Measurements from ENCODE around the gene MYO1F. TPM values are rescaled to one million over a fixed set of nuclear protein-coding genes. Genes with fewer than 3 reads are reported as not detected.

MYO1F gene
- total and polyA plus RNA-seq, 10 of the 15 experiments (the other 5 are each of a cell fraction or from before 2014, with no cell fraction given), result 3.5 to 49.4 (median 31.3) TPM

GRCh38 chr19:8561075-8561764 is 16.0 kb downstream of the MYO1F start:
- Histone ChIP-seq H3K9ac (ENCODE audit: control insufficient read depth, insufficient read depth, low read length) (no peak overlapping the region), H3K79me2 (ENCODE audit: control insufficient read depth, insufficient read depth, low read length) (no peaks in the 10 kb centered on the region), H3K9me3 (replicated peaks; ENCODE audit: control insufficient read depth, insufficient read depth, low read length) (no peaks in the 10 kb centered on the region), H3K4me3 (no peak overlapping the region), H2AFZ (ENCODE audit: control insufficient read depth, low read depth, low read length) (no peak overlapping the region), H3K27ac (ENCODE audit: control insufficient read depth, insufficient read depth) (no peak overlapping the region), H3K27me3 (replicated peaks in 1 of 2; ENCODE audit: control insufficient read depth in 2 of 2, insufficient read depth in 2 of 2, low read length in 1 of 2) (no peaks in the 10 kb centered on the region), H3K4me2 (ENCODE audit: control insufficient read depth, insufficient read depth) (no peak overlapping the region), H3K36me3 (ENCODE audit: control insufficient read depth in 2 of 2, insufficient read depth in 2 of 2, low read length in 1 of 2) (no peaks in the 10 kb centered on the region), H3K4me1 (ENCODE audit: control insufficient read depth, insufficient read depth, low read length) (no peaks in the 10 kb centered on the region), H4K20me1 (ENCODE audit: control insufficient read depth, insufficient read depth) (no peaks in the 10 kb centered on the region)
- DNase-seq (ENCODE audit: low read depth, low spot score), result no peak
- in situ Hi-C loops (cut with MboI) (no loop called here), intact Hi-C loops (cut with micrococcal nuclease; ENCODE audit: unreplicated experiment) (no loop called here)
- no TSS peak for BruUV-seq (replicated peaks)
- TF ChIP-seq JUNB (IDR thresholded peaks at IDR 0.05) (no peak), SMAD1 (IDR thresholded peaks at IDR 0.05; ENCODE audit: low read depth, partially characterized antibody) (no peak), ZSCAN29 (IDR thresholded peaks at IDR 0.05) (no peak), RFX5 (IDR thresholded peaks at IDR 0.05; ENCODE audit: low read depth, low read length) (no peak), ZNF622 (IDR thresholded peaks at IDR 0.05) (no peak), BRCA1 (IDR thresholded peaks at IDR 0.05; ENCODE audit: low read depth, low read length) (no peak), YBX1 (IDR thresholded peaks at IDR 0.05) (no peak), SIX5 (IDR thresholded peaks at IDR 0.05; ENCODE audit: low read depth, low read length, severe bottlenecking) (no peak), IKZF2 (IDR thresholded peaks at IDR 0.05) (no peak), SMAD5 (IDR thresholded peaks at IDR 0.05; ENCODE audit: low read depth) (no peak), MTA2 (IDR thresholded peaks at IDR 0.05; ENCODE audit: low read depth) (no peak), MEF2A (IDR thresholded peaks at IDR 0.05; ENCODE audit: insufficient read depth, low read depth, low read length) (no peak), PBX3 (IDR thresholded peaks at IDR 0.05; ENCODE audit: insufficient replicate concordance, low read depth, low read length) (no peak), NFXL1 (IDR thresholded peaks at IDR 0.05; ENCODE audit: borderline replicate concordance) (no peak), NFYB (IDR thresholded peaks at IDR 0.05; ENCODE audit: insufficient read depth, low read depth, low read length) (no peak), IKZF1 (conservative IDR thresholded peaks at IDR 0.05) (no peak), HDAC2 (IDR thresholded peaks at IDR 0.05) (no peak)
- ATAC-seq, result no peak
- CTCF ChIA-PET, result interaction anchor here (1.1 kb wide), 1 partner anchor 17 kb away, joined by 3 read pairs; no protein-coding TSS in a partner anchor
- POLR2A ChIA-PET, result no interaction called here
- RAD21 ChIA-PET (ENCODE audit: unreplicated experiment), result no interaction called here
- SMC1A ChIA-PET (ENCODE audit: uncharacterized antibody, unreplicated experiment), result no interaction called here
- no peak for FAIRE-seq
- 43% methylated on average over 1 of the region's 2 CpGs for WGBS (ENCODE audit: insufficient coverage, insufficient replicate concordance, low lambda C conversion rate, missing lambda C conversion rate)
